Tongue (tissue), 2 donors: ENCODE data around the gene UBFD1. TPM values are rescaled to one million over a fixed set of nuclear protein-coding genes. Genes with fewer than 3 reads are reported as not detected.
A peak's percentile ranks its signal among the peaks of the same experiment; 100 is the strongest.
"Not testable (repeated sequence)": the region's sequence is repeated elsewhere in the genome, so short reads cannot be mapped to it uniquely, and the experiment has no call there.

ENCODE experiments used
- DNase-seq: peaks from one replicate; pipeline ENCODE4 v3.0.0-alpha.2; 2015
- total RNA-seq: library from RNA; depleted of rRNA; stranded (reverse); fragments of >200 nt; gene quantifications from one replicate; pipeline ENCODE4 v1.2.3, GENCODE V29; 2014

Gene UBFD1
- total RNA-seq, 1 donor from 2014 or later, result 145 TPM

DNA sequence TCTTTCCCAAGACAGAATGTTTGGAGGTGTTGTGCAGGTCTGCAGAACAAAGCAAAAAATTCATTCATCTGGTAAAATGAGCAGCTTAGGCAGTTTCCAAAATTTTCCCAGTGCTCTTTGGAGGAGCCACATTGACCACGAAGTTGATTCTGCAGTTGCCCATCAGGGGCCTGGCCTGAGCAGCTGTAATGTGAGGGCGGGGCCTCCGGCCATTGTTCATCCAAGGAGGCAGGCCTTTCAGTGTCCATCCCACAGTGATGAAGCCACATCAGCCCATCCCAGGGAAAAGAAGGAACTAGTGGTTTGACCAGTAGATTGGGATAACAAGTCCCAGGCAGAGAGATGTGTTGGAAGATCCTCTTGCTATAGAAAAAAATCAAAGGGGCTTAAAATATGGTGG lies 10.1 kb downstream of the UBFD1 start:
- DNase-seq, result no peak

DNA sequence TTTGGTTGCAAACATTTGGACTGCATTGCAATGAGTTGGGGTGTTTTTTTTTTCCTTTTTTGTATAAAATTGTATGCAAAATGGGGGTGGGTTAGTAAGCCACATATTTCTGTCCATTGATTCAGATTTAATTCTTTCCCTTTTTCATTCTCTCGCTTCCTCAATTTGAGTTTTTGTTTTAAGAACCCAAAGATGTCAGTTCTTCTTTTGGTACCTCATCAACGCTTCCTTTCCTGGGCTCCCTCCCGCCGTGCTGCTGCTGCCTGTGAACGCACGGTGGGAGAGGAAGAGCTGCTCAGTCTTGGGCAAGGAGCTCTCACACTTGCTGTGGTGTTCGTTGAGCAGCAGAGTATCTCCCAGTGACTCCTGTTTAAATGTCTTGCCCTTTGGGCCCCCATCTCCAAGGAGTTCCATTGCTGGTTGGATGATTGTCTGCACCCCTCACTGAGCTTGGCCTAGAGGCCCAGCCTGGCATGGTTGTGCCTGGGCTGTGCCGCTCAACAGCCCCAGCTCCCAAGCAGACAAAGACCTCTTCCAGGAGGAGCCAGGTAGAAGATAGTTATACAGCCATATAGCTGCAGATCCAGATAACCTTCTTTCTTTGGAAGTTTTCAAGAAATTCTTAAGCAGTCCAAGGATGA lies 13.6 kb downstream of the UBFD1 start:
- DNase-seq, result no peak

DNA sequence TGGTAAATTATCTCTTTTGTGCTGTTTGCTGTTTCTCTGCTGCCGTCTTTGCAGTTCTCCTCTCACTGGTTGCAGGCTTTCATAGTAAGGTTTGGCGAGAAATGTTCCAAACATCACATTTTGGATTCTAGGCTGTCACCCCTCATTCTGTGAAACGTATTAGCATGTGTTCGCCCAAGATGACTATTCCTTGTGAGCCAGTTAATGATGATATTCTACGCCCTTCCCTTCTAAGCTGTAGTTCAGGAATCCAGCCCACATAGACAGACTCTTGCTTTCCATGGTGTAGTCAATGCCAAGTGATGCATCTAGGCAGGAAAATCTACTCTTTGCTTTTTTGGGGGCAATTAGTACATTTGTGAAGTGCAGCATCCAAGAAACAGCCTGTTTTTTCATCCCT lies 14.4 kb downstream of the UBFD1 start:
- DNase-seq, result no peak

DNA sequence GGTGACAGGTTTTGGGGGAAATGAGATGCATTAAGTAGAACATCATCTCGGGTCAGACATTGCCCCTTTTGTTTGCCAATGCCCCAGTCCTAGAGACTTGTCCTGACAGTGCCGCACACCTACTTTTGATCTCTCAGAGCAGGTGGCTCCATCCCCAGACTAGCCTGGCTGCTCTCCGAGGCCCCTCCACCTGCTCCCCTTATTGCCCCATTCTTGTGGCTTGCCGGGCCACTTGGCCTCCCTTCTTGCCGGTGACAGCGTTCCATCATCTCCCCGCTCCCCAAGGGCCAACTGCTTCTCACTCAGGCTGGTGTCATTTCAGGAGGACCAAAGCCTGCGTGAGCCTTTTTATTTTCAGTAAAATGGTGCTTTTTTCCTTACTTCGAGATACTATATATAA lies 14.9 kb downstream of the UBFD1 start:
- DNase-seq, result no peak

DNA sequence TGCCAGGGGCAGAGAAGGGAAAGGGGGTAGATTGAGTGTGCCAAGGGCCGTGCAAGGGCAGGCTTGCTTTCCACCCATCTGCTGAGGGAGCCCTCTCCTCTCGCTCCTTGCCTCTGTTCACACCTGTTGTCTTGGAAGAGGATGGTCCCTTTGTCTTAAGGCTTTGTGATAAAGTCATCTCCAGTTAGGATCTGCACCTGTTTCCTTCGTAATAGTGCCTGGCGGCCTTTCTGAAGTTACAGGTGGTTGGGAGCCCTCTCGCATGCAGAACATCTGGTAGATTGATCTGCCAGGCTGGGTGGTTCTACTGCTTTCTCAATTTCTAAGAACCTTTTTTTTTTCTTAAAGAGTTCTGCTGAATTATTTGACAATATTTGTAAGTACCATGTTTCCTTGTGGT lies 16.3 kb downstream of the UBFD1 start:
- DNase-seq, result no peak

DNA sequence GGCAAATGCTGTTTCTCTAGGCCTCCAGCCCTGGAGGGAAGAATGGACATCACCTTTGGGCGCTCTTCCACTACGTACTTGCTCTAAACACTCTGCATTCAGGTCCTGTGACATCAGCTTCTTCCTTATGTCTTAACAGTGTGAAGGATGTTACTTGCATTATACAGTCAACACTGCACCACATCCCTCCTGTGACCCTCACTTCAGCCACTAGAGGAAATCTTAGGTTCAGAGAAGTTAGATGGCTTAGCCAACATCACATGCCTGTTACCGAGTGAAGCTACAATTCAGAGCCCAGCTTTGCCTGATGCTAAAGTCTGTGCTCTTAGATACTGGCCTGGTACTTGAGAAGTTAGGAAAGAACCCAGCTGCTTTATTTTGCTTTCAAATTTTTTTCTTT lies 18.3 kb downstream of the UBFD1 start:
- no peak for DNase-seq

DNA sequence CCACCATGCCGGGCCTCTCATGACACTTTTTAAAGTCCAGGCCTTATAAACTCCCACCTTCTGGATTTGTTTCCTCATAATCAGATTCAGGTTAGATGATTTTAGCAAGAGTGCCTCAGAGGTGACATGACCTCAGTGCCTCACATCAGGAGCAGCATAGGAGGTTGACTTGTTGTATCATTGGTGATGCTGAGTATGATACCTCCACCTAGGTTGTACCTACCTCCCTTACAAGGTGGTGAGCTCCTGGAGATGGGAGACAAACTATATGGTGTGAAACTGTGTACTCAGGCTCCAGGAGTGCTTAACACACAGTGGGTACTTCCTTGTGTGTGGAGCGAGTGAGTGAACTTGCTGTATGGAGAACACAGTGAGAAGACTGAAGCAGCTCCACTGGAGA lies 20.0 kb downstream of the UBFD1 start:
- no peak for DNase-seq

DNA sequence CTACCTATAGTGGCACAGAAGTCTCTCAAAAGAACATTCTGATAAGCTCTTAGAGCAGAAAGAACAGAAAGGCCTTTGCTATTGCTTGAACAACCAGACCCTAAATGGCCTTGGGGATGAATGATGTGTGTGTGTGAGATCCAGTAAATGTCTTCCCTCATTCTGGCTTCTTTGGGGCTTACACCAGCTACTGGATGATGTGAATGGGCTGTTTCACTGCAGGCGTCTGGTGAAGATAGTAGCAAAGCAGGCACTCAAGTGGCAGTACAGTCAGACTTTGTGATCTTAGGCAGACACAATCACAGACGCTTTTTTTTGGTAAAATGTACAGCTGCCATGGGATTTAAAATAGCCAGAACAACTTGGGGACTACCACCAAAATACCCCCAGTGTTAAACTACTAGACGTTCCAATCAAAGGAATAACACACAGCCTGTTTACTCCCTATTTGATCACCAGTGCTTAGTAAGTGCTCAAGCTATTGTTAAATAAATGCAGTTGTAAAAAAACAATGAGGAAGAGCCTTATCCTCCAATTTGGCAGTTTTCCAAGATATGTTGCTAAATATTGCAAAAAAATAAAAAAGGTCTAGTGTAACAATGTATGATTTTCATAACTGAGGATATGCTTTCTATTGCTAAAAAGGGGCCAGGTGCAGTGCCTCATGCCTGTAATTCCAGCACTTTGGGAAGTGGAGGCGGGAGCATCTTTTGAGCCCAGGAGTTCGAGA lies 20.7 kb downstream of the UBFD1 start:
- DNase-seq, result peak; percentile 14

DNA sequence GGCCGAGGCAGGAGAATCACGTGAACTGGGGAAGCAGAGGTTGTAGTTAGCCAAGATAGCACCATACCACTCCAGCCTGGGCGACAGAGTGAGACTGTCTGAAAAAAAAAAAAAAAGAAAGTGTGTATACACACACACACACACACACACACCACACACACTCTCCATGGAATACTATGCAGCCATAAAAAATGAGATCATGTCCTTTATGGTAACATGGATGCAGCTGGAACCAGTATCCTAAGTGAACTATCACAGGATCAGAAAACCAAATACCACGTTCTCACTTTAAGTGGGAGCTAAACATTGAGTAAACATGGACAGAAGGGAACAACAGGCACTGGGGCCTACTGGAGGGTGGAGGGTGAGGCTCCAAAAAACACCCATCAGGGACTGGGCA lies 21.8 kb downstream of the UBFD1 start:
- DNase-seq, result no peak

DNA sequence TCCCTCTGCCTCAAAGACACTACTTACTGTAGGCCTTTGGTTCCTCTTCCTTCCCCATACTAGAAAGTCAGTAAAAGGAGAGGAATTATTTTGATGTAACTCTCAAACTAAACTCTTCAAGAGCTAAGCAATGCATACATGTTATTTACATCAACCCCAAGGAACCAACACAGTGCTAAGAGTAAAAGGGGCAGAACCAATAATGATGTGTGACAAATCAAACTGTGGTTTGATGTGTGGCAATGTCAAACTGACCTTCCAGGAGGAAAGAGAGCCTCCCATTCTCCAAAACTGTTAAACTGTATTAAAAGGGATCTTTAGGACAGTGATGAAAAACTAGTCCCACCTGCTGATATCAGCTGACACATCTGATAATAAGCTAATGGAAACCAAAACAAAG lies 22.9 kb downstream of the UBFD1 start:
- DNase-seq, result no peak

DNA sequence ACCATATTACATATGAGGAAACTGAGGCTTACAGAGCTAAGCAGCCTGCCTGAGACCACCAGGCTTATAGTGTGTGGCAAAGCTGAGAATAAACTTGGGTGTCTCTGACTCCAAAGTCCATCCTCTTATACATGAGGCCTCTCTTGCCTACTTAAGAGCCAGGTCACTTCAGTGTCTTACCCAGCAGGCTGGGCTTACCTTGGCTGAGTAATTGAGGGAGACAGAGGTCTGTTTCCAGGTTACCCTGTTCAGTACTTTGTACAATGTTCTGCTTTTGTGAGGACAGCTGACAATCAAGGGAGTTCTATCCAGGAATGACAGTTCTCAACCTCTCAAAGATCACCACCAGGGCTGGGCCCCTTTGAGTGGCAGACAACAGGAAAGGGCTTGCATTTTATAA lies 24.2 kb downstream of the UBFD1 start:
- no peak for DNase-seq

DNA sequence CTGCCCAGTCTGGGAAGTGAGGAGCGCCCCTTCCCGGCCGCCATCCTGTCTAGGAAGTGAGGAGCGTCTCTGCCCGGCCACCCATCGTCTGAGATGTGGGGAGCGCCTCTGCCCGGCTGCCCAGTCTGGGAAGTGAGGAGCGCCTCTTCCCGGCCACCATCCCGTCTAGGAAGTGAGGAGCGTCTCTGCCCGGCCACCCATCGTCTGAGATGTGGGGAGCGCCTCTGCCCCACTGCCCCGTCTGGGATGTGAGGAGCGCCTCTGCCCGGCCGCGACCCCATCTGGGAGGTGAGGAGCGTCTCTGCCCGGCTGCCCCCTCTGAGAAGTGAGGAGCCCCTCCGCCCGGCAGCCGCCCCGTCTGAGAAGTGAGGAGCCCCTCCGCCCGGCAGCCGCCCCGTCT lies 25.7 kb downstream of the UBFD1 start:
- DNase-seq, result not testable (repeated sequence)

DNA sequence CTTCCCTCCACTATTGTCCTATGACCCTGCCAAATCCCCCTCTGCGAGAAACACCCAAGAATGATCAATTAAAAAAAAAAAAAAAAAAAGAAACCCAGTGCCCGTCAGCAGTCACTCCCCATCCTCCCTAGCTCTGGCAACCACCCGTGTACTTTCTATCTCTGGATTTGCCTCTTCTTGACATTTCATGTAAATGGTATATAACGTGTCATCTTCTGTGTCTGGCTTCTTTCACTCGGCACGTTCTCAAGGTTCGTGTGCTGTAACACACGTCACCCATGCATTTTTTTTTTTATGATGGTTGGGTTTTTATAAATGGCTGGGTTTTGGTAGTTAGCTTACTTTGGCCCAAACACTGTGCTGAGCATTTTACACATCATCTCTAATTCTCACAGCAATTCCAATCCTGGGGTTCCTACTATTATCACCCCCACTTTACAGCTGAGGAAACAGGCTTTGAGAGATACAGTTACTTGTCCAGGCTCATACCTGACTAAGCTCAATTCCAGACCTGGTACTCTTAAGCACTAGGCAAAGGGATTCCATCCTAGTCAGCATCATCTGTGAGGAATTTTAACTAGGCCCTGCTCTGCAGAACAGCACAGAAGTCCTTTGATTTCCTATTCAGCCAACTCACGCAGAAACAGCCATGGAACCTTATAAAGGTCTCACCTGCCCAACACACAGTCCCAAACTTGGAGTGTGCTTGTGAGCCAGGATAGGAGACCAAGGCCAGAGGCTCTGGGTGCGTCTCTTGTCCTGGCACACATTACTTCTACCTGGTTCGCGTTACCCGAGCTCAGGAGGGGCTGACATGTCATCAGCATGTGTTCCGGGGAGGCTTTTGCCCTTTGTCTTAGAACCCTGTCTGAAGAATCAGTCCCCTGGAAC lies 26.9 kb downstream of the UBFD1 start:
- no peak for DNase-seq

DNA sequence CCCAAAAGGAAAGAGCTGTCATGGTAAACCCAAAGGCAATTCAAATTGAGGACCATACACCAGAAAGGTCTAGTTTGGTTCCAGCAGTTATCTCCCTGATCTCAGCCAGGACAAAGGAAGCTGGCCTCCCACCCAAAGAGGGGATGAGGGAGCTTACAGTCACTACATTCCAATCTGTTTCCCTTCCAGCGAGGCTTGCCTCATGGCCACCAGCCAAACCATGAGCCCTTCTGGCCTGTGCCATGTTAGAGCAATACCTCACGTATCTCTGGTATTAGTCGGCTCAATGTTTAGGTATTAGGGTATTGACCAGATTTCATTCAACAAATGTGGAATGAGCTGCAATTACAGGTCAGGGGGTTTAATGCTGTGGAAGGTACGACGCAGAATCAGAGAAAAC lies 30.2 kb downstream of the UBFD1 start:
- no peak for DNase-seq

DNA sequence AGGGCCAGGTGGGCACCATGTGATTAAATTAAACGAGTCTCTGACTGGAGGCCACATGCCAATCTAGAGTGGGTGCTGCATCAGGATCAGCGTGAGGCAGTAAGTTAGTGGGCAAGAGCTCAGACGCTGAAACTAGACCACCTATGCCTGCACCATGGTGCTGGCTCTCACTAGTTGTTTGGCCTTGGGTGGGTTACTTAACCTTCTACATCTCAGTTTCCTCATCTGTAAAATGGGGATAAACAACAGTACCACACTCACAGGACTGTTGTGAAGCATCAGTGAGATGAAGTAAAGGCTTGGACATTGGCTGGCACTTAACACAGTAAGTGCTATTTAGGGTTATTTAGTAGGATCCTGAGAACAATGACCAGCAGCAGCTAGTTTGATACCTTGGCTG lies 32.7 kb downstream of the UBFD1 start:
- no peak for DNase-seq

DNA sequence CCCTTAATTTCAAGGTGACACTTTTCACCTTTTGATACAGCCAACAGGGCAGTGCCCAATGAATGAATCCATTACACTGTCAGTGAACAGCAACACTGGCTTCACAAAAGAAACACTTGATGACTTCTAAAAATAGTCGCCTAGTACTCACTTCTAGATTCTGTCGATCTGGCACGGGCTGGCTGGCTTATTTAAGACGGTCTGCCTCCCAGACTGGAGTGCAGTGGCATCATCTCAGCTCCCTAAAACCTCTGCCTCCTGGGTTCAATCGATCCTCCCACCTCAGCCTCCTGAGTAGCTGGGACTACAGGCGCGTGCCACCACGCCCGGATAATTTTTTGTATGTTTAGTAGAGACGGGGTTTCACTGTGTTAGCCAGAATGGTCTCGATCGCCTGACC lies 36.7 kb downstream of the UBFD1 start:
- no peak for DNase-seq

DNA sequence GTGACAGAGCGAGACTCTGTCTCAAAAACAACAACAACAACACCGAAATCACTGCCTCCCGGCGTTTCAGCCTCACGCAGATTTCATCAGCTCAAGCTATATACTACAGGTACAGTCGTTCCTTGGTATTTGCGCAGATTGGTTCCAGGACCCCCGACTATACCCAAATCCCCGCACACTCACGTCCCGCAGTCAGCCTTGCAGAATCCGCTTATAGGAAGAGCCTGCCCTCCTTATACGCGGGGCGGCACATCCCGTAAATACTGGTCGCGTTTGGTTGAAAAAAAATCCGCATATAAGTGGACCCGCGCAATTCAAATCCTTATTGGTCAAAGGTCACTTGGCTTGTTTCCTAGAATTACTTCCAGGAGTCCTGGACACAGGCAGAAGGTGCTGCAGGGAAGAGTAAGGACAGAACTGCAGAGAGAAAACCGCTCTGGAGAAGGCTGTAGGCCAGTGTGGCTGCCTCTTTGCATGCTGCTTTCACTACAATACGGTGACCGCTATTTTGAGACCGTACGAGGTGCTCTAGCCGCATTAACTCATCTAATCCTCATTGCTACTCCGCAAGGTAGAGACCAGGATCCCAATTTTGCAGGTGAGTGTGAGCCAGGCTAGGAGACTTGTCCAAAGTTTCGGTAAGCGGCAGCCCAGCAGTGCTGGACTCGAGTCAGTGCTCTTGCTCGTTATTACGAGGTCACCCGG lies 37.9 kb downstream of the UBFD1 start:
- DNase-seq, result no peak

DNA sequence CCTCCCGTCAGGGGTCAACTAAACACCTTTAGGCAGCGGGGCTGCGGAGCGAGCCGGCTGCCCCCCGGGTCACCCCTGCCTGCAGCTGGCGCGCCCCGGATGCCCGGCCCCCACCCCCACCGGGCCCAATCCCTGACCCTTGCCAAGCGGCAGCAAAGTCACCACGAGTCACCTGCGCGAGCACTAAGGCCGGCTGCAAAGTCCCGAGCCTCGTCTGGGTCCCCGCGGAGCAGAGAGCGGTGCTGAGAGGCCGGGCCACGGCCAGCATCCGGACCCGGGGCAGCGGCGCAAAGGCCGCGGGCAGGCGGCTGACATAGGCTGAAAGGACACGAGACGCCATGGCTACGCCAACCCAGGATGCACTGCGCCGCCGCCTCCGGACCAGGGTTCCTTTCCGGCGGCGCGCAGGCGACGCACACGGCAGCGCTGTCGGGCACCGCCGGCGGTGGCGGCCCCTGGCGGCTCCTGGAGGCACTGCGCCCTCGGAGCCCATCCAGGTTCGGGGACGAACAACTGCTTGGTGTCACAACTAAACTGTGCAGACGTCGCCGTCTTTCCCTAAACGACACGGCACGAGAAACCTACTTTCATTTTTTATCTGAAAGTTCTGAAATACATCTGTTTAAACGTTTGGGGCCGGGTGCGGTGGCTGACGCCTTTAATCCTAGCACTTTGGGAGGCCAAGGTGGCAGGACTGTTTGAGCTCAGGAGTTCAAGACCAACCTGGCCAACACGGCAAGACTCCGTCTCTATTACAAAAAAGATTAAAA lies 38.6 kb downstream of the UBFD1 start, which contains the start of gene NDUFAB1:
Gene NDUFAB1, minus strand, starts transcription at position 366 of the 770 bp plus-strand sequence. Its CDS starts 26 bp downstream, at position 340.
- peak; percentile 95 for DNase-seq

DNA sequence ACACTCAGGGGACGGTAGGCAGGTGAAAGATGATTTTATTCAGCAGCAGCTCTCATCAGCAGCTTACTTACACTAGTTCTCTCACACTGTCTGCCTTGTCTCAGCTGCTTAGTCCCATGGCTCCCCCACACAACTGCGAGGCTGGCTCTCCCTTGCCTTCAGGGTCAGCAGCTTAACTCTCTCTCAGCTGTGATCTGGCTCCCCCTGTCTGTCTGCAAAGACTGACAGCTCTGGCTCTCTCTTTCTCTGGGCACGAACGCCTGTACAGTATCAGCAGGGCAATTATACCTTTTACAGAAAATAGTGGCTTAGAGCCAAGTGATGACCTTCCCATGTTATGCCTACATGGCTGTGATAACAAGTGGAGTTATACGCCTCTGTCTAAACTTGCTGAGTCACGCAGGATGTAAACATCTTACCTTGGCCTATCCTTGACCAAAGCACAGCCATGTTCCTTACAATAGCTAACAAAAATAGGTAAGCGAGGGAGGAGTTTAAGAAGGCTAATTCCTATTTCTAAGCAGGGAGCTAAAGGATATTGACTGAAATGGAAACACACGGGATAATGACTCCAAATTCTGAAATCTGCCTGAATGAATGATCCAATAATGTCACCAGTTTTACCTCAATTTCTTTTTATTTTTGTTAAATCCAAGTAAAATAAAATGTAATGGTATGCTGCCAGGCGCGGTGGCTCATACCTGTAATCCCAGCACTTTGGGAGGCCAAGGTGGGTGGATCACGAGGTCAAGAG lies 39.7 kb downstream of the UBFD1 start:
- peak; percentile 21 for DNase-seq

DNA sequence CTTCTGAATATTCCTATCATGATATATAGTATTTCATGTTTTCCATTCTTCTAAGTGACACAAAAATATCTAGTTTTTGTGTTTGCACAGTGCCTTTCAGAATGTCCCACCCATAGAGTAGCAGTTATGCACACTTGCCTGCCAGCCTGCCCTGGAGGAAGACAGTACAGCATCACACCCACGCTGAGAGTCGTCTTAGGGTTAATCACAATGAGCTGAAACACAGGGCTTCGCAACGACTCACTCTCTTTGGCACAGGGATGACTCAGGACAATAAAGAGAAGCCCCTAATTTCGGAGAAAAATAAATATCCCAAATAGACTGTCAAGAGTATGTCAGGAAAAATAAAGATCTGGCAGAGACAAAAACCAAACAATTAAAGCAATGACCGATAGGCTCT lies 50.2 kb downstream of the UBFD1 start:
- DNase-seq, result no peak

DNA sequence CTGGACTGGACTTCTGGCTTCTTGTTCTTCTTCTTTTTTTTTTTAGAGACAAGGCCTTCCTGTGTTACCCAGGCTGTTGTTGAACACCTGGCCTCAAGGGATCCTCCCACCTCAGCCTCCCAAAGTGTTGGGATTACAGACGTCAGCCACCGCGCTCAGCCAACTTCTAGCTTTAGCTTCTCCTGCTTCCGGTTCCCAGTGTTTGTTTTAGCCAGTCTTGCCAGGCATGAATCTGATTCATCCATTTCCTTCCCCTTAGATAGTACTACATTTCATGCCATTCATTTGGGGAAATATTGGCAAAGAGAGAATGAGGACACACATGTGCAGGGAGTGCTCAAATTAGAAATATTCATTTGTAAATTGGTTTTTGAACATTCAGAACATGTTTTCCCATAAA lies 50.7 kb downstream of the UBFD1 start:
- no peak for DNase-seq
